ENCODE results near the gene TUBA3E. TPM values are rescaled to one million over a fixed set of nuclear protein-coding genes. Genes with fewer than 3 reads are reported as not detected.
A peak's percentile ranks its signal among the peaks of the same experiment; 100 is the strongest.

Gene TUBA3E
- not detected in 2 replicates for total RNA-seq (2011; cell fraction: chromatin; rRNA removed; ENCODE audit: low replicate concordance)
- not detected in 2 replicates for total RNA-seq (2011; cell fraction: nucleolus; rRNA removed)
- not detected in 2 replicates for total RNA-seq (2011; cell fraction: nucleoplasm; rRNA removed)
- total RNA-seq (2014; rRNA removed) = 0.14 and 0.41 TPM in 2 replicates
- 0.10 TPM in 1 of 2 replicates, not detected in the other for total RNA-seq (2014; rRNA removed; fragmentation: Illumina TruSeq; extraction: Trizol)
- 0.15 and 0.25 TPM in 2 replicates for total RNA-seq (2015; rRNA removed; fragmentation: Illumina TruSeq; extraction: Trizol)
- not detected in 2 replicates for total RNA-seq (2021)
- polyA plus RNA-seq (2011; rRNA removed) = 0.11 and 0.26 TPM in 2 replicates
- 0.34 and 0.48 TPM in 2 replicates for polyA plus RNA-seq (2011; cell fraction: cytosol; rRNA removed)
- polyA plus RNA-seq (2011; cell fraction: nucleus; rRNA removed) = 0.34 and 0.37 TPM in 2 replicates
- polyA plus RNA-seq (2012) = 0.06 and 0.09 TPM in 2 replicates
- polyA plus RNA-seq (2014; fragmentation: Illumina TruSeq; extraction: Trizol) = 0.22 and 0.30 TPM in 2 replicates
- under 1 TPM in 1 of 2 experiments, not detected in 1; 0.13 TPM for polyA plus RNA-seq (2014; fragmentation: Nextera tagmentation; extraction: Ambion mirVana)
- 0.09 and 0.12 TPM in 2 replicates for polyA plus RNA-seq (2014; rRNA removed)
- 0.14 TPM in 1 of 2 replicates, not detected in the other for polyA minus RNA-seq (2011; rRNA and poly(A)+ RNA removed)
- polyA minus RNA-seq (2011; cell fraction: cytosol; rRNA and poly(A)+ RNA removed) = not detected in 2 replicates
- not detected in 2 replicates for polyA minus RNA-seq (2011; cell fraction: nucleus; rRNA and poly(A)+ RNA removed)
- percentile 20 among the genes with signal in this experiment for Bru-seq, nascent RNA
- BruChase-seq, experiment 1, labeled RNA remaining after a 2-hour chase = not detected
- percentile 16 among the genes with signal in this experiment for BruChase-seq, experiment 2, labeled RNA remaining after a 6-hour chase
- long read RNA-seq, experiment 1 = 0 reads
- long read RNA-seq, experiment 2 = 0 reads
- long read RNA-seq, experiment 3, partial matches to known transcripts = 0 of 1 reads
- long read RNA-seq, experiment 3, other reads (novel, unspliced or antisense) = 1 of 1 reads

- in situ Hi-C loops (cut with MboI) = no loop called here
- Histone ChIP-seq H3K9me1 (ENCODE audit: control insufficient read depth, insufficient read depth, low read length) (no peaks in the 10 kb centered on the region), H3K36me3 (ENCODE audit: control insufficient read depth, insufficient read depth, low read length) (no peaks in the 10 kb centered on the region), H3K4me1 (replicated peaks in 1 of 2; ENCODE audit: control insufficient read depth in 2 of 2, insufficient read depth in 2 of 2, low read length in 2 of 2) (peaks cover 7 to 8% of the 10 kb centered on the region in 2 experiments; a peak in 4 of 5 replicates), H3K27ac (ENCODE audit: extremely low read depth, low read depth, low read length) (no peak within 1 kb of the TSS), H3K79me2 (ENCODE audit: control insufficient read depth, insufficient read depth, low read length) (no peaks in the 10 kb centered on the region), H3K4me3 (no peak within 1 kb of the TSS), H2AFZ (ENCODE audit: low read depth, low read length) (no peak within 1 kb of the TSS), H3K27me3 (ENCODE audit: control insufficient read depth in 2 of 2, insufficient read depth in 2 of 2, low read length in 2 of 2) (no peaks in the 10 kb centered on the region), H3K9me3 (replicated peaks; ENCODE audit: control insufficient read depth, insufficient read depth, low read depth, low read length) (no peaks in the 10 kb centered on the region), H3K9ac (ENCODE audit: insufficient read depth in 1 of 2, low read depth in 2 of 2, low read length in 2 of 2) (no peak within 1 kb of the TSS), H4K20me1 (replicated peaks; ENCODE audit: control insufficient read depth, insufficient read depth, low read length) (no peaks in the 10 kb centered on the region), H3K4me2 (ENCODE audit: insufficient read depth, low read length) (no peak within 1 kb of the TSS)
- CTCF ChIA-PET (ENCODE audit: low intra/inter-chr PET ratio) = no interaction called here
- no TSS peak for BruUV-seq (replicated peaks)
- FAIRE-seq (no peak), DNase-seq (ENCODE audit: extremely low read depth in 1 of 4, low spot score in 3 of 4) (no peak), ATAC-seq (no peak)
- intact Hi-C loops (cut with micrococcal nuclease) = no loop called here
- WGBS (ENCODE audit: insufficient coverage, low coverage, missing lambda C conversion rate) = 91% methylated on average over 14 of the region's 26 CpGs
- POLR2A ChIA-PET = no interaction called here
- TF ChIP-seq USF1 (CRISPR knock-in tag; IDR thresholded peaks at IDR 0.05) = peak; percentile 66
- TF ChIP-seq ZNF609 (CRISPR knock-in tag; IDR thresholded peaks at IDR 0.05; ENCODE audit: borderline replicate concordance) = no peak
- TF ChIP-seq ZNF696 (CRISPR knock-in tag; conservative IDR thresholded peaks at IDR 0.05) = no peak
- no peak for TF ChIP-seq U2AF1 (optimal IDR thresholded peaks at IDR 0.05; ENCODE audit: low read depth, low read length)
- no peak for TF ChIP-seq E4F1 (CRISPR knock-in tag; IDR thresholded peaks at IDR 0.05; ENCODE audit: borderline replicate concordance)
- TF ChIP-seq SLC30A9 (CRISPR knock-in tag; IDR thresholded peaks at IDR 0.05) = no peak
- TF ChIP-seq STAT5B (CRISPR knock-in tag; IDR thresholded peaks at IDR 0.05) = no peak
- TF ChIP-seq ZNF740 (CRISPR knock-in tag; IDR thresholded peaks at IDR 0.05) = no peak
- no peak for TF ChIP-seq ZNF740 (tag; IDR thresholded peaks at IDR 0.05)
These were observed at the start of gene TUBA3E for GRCh38 chr2:130198343-130198742. Gene TUBA3E (minus strand): TSS chr2:130198439. CDS start chr2:130198360, 79 bp downstream.

All from K562 (cell line).